ENCODE results near the gene OR5L1. TPM values are rescaled to one million over a fixed set of nuclear protein-coding genes. Genes with fewer than 3 reads are reported as not detected.

Gene OR5L1
- not detected in 2 replicates for polyA plus RNA-seq (2011; rRNA removed)
- not detected in 2 replicates for polyA minus RNA-seq (2011; rRNA and poly(A)+ RNA removed)

DNA sequence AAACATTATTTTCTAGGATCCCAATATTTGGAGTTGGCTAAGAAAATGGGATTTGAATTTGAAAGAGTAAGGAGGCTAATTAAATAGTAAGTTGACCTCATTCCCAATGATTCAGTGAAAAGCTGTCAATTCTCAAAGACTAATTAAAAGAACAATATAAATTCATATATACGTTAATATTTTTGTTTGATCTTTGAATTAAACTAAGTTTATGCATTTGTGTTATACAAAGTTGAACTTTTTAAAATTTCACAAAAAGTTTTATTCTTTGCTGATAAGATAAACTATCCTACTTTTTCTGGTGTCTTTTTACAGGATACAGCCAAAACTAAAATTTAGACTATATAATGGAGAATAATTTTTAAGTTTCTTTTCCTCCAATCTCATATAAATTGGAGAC, at the start of gene OR5L1:
TSS of gene OR5L1 (plus strand) at position 301 of the 400 bp plus-strand sequence. CDS start 100 bp downstream, outside the sequence.
- CTCF ChIA-PET: no interaction called here
- DNase-seq (ENCODE audit: low read depth, low spot score): no peak
- peaks cover 6% of the 10 kb centered on the region; the same call in 1 of the 2 replicates for H3K9me3 ChIP-seq (ENCODE audit: control insufficient read depth, insufficient read depth, low read length)
- H3K4me3 ChIP-seq (ENCODE audit: low read depth, low read length): no peak within 1 kb of the TSS
- TF ChIP-seq, protein P1, sequence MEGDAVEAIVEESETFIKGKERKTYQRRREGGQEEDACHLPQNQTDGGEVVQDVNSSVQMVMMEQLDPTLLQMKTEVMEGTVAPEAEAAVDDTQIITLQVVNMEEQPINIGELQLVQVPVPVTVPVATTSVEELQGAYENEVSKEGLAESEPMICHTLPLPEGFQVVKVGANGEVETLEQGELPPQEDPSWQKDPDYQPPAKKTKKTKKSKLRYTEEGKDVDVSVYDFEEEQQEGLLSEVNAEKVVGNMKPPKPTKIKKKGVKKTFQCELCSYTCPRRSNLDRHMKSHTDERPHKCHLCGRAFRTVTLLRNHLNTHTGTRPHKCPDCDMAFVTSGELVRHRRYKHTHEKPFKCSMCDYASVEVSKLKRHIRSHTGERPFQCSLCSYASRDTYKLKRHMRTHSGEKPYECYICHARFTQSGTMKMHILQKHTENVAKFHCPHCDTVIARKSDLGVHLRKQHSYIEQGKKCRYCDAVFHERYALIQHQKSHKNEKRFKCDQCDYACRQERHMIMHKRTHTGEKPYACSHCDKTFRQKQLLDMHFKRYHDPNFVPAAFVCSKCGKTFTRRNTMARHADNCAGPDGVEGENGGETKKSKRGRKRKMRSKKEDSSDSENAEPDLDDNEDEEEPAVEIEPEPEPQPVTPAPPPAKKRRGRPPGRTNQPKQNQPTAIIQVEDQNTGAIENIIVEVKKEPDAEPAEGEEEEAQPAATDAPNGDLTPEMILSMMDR (IDR thresholded peaks at IDR 0.05; ENCODE audit: low read depth, low read length): no peak
- H3K27me3 ChIP-seq (ENCODE audit: control insufficient read depth, insufficient read depth, low read length): no peaks in the 10 kb centered on the region
- POLR2A ChIA-PET: no interaction called here
- H3K27ac ChIP-seq (ENCODE audit: low read depth, low read length): no peak within 1 kb of the TSS

DNA sequence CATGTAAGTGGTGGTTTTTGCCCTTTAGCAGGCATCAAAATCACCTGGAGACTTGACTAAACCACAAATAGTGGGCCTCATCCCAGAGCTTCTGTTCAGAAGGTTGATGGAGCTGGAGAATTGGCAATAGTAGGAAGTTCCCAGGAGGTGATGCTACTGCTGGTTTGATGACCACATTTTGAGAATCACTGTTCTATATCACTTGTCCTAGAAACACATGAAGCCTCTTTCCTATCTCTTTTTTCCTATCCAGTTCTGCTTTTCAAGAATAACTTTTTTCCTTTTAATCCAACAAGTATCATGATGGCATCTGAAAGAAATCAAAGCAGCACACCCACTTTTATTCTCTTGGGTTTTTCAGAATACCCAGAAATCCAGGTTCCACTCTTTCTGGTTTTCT, 38.0 kb upstream of the OR5L1 start, which contains the start of gene OR5D13:
TSS of gene OR5D13 (plus strand) at position 301 of the 400 bp plus-strand sequence. CDS start at position 301, 0 bp downstream.
- Histone ChIP-seq H3K4me3 (ENCODE audit: low read depth, low read length) (no peak within 1 kb of the TSS), H3K27ac (ENCODE audit: low read depth, low read length) (no peak within 1 kb of the TSS), H3K9me3 (ENCODE audit: control insufficient read depth, insufficient read depth, low read length) (peaks cover 6% of the 10 kb centered on the region), H3K27me3 (ENCODE audit: control insufficient read depth, insufficient read depth, low read length) (no peaks in the 10 kb centered on the region)
- POLR2A ChIA-PET: no interaction called here
- CTCF ChIA-PET: interaction anchor here (0.5 kb wide), 1 partner anchor 100 kb away, joined by 6 read pairs; no protein-coding TSS in a partner anchor
- DNase-seq (ENCODE audit: low read depth, low spot score): no peak
- TF ChIP-seq, protein P1 (IDR thresholded peaks at IDR 0.05; ENCODE audit: low read depth, low read length): no peak

DNA sequence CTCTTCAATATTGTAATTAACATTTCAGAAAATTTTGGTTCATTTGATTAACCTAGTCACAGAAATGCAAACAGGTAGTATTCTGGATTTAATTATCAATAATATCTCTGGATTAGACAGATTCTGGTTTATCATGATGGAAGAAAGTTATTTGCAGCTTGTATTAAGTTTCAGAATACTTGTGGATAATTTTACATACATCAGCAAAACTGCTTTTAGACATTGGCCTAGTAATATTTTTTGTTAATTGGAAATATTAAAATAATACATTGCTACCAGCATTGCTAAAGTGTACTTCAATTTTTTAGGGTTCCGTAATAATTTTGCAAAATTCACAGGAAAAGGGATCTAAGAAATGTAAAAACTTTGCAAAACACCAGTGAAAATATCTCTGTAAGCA, 19.6 kb upstream of the OR5L1 start:
- TF ChIP-seq, protein P1 (IDR thresholded peaks at IDR 0.05; ENCODE audit: low read depth, low read length): no peak

DNA sequence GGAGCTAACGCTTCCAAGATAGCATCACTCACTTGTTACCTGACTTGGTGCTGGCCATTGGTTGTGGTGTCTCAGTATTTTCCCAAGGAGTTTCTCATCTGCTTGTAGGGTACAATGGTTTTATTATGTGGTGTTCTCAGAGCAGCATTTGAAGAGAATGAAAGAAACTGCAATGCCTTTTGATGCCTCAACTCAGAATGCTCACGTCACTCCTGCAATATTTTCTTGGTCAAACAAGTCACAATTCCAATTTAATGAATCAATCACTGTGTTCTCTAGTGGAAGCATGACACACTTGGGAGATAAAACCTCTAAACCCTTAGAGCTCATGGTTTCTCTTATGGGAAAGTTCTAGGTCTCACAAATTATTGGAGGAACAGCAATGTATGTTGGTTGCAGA, 17.8 kb upstream of the OR5L1 start:
- POLR2A ChIA-PET: no interaction called here
- TF ChIP-seq, protein P1 (IDR thresholded peaks at IDR 0.05; ENCODE audit: low read depth, low read length): no peak

More for the DNA sequence above, 19.6 kb upstream of the OR5L1 start:
- Histone ChIP-seq H3K27ac (ENCODE audit: low read depth, low read length) (no peak overlapping the region), H3K27me3 (ENCODE audit: control insufficient read depth, insufficient read depth, low read length) (no peaks in the 10 kb centered on the region), H3K4me3 (ENCODE audit: low read depth, low read length) (no peak overlapping the region), H3K9me3 (ENCODE audit: control insufficient read depth, insufficient read depth, low read length) (peaks cover 6% of the 10 kb centered on the region; the same call in 1 of the 2 replicates)
- CTCF ChIA-PET: no interaction called here
- POLR2A ChIA-PET: no interaction called here
- DNase-seq (ENCODE audit: low read depth, low spot score): no peak

DNA sequence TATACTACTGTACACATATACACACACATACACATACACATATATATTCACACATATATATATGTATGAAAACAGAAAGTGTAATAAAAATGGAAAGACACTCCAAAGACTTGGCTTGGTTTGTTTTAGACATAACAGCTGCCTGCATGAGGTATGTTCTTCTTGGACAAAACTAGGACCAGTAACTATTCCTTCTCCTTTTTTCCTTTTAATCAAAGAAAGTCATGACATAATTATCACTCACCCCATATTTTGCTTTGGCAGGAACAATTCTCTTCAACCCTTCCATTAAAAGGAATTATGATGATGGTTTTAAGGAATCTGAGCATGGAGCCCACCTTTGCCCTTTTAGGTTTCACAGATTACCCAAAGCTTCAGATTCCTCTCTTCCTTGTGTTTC, 15.9 kb upstream of the OR5L1 start, which contains the start of gene OR5D14:
TSS of gene OR5D14 (plus strand) at position 301 of the 400 bp plus-strand sequence. CDS start at position 301, 0 bp downstream.
- Histone ChIP-seq H3K9me3 (ENCODE audit: control insufficient read depth, insufficient read depth, low read length) (peaks cover 6% of the 10 kb centered on the region; the same call in 1 of the 2 replicates), H3K27ac (ENCODE audit: low read depth, low read length) (no peak within 1 kb of the TSS), H3K4me3 (ENCODE audit: low read depth, low read length) (no peak within 1 kb of the TSS), H3K27me3 (ENCODE audit: control insufficient read depth, insufficient read depth, low read length) (no peaks in the 10 kb centered on the region)
- CTCF ChIA-PET: no interaction called here
- POLR2A ChIA-PET: no interaction called here
- no peak for DNase-seq (ENCODE audit: low read depth, low spot score)
- TF ChIP-seq, protein P1 (IDR thresholded peaks at IDR 0.05; ENCODE audit: low read depth, low read length): no peak

More for the DNA sequence above, 17.8 kb upstream of the OR5L1 start:
- Histone ChIP-seq H3K27me3 (ENCODE audit: control insufficient read depth, insufficient read depth, low read length) (no peaks in the 10 kb centered on the region), H3K9me3 (ENCODE audit: control insufficient read depth, insufficient read depth, low read length) (peaks cover 6% of the 10 kb centered on the region; the same call in 1 of the 2 replicates), H3K4me3 (ENCODE audit: low read depth, low read length) (no peak overlapping the region), H3K27ac (ENCODE audit: low read depth, low read length) (no peak overlapping the region)
- no peak for DNase-seq (ENCODE audit: low read depth, low spot score)
- CTCF ChIA-PET: no interaction called here
